HG03571 (cell line): Measurements from ENCODE around the gene SORBS2.

ENCODE experiments used
- ATAC-seq: cut with Tn5 transposase; IDR thresholded peaks from one replicate; pipeline ENCODE4 v1.9.1; 2021; ENCODE audit not compliant: unreplicated experiment

SORBS2 gene

DNA sequence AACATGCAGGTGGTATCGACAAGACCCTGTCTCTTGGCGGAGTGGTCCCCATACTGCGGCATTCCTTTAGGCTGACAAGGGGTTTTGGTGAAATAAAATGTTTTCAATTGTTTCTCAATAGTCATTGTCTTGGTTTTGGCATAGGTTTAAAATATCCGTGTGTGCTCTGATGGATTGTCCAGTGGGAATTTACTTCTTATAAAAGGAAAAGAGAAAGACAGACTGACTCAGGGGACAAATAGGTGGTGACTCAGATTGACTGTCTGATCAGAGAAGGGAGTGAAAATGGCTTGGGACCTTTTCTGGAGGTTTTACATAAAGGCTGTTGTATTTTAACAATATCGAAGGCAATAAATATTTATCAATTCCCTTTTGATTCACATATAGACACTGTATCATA, 129.8 kb downstream of the SORBS2 start:
- ATAC-seq, result no peak

GRCh38 chr4:185681604-185682003, 130.4 kb downstream of the SORBS2 start:
- no peak for ATAC-seq

- no peak for ATAC-seq
Observed at GRCh38 chr4:185680617-185681016, 131.4 kb downstream of the SORBS2 start.

DNA sequence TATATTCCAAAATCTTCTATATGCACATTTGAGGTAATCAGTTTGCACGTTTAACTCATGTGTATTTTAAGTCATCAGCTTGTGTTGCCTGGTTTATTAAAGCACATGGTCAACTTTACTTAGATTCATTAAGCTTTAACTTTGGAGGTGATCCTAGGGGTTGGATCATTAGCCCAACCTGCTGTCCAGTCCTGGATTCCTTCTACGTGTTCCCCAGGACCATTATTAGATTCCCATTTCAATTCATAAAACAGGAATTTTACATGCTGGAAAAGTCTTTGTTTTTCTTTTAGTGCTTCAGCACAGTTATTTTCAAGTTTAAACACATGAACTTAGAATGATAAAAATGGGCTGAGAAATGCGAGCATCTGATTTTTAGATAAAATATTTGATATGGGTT, 132.5 kb downstream of the SORBS2 start:
- no peak for ATAC-seq

DNA sequence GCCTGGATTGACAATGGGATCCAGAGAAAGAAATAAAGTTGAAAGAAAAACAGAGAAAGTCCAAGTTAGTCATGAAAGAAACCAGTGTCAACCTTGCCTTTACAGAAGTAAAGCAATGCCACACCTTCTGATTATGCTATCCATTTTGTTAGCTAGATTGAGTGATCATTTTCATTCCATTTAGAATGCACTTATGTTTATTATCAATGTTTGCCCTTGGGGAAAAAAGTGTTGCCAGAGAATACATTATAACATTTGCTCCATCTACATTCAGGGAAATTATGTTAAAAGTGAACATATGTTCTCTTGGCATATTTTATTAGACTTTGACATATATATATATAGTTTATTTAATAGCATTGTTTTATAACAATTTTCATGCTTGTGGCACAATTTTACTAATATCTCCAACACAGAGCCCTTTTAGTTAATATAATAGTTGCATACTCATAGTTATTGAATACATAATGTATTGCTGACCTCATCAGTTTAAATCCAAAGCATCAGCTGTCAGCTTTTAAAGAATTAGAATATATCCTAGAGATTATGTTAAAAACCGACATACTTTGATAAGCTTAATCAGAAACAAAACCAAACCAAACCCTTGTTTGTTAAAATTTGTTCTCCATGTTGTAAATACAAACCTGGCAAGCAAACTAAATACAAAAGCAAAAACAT, 134.2 kb downstream of the SORBS2 start:
- ATAC-seq, result no peak

GRCh38 chr4:185672618-185673017, 139.4 kb downstream of the SORBS2 start:
- no peak for ATAC-seq

DNA sequence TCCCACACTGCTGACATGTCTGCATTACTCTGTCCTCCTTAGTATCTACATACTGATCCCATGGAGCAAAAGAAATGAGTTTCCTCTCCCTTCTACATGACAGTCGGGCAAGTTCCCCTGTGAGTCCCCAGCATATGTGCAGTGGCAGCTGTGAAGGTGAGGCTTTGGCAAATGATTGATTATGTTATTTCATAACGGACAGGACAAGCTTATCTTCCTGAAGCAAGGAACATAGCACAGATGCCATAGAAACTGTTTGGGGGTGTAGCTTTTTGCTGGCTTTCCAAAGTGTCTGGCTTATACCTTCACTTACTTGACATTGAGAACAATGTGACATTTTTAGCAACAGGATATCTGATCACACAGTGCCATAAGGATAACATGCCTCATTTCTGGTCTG, 139.8 kb downstream of the SORBS2 start:
- no peak for ATAC-seq

DNA sequence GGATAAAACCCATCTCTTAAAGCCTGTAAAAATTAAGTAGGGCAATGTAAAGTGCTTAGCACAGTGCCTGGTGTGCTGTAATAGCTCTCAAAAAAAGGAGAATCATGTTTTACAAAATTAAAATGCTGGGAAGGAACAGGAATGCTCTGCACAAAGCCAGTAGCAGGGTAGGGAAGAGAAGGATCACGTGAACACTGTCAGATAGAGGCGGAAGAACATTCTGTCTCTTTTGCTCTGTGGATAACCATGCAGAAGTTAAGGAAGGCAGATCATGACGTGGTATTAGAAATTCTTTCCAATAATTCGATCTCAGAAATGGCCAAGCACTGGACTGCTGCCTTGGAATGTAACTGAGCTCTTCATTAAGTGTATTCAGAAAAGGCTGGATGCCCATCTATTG, 140.5 kb downstream of the SORBS2 start:
- ATAC-seq, result no peak

DNA sequence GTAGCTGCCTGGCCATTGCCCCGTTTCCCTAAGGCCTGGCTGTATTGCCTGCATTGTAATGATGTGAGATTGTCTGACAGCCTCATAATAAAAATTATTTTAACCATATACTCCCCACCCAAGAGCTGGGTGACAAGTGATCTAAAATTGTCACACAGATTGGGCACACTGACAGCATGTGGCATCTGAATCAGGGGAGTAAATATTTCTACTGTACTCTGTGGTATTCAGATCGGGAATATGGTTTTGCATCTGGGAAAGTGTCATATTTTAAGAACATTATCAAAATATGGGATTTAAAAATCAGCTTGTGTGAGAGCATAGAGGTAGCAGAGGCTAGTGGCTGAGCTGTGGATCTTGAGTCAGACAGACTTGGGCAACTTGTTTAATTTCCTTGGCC, 140.9 kb downstream of the SORBS2 start:
- ATAC-seq, result no peak

GRCh38 chr4:185669288-185669687, 142.7 kb downstream of the SORBS2 start:
- no peak for ATAC-seq

DNA sequence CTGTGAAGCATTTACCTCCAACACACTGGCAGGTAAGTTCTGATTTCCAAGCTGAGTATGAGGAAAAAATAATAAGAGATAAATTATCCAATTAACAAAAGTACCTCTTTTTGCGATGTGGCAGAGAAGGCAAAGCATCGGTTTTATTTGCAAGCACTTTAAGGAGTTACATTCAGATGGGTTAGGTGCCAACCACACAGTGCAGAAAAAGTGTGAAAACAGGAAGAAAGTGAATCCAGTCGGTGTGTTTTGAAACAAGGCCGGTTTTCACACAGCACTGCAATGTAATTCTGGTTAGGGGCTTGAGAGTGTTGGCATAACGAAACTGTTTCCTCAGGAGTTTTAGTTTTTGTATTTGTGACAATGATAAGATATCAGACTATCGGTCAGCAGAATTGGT, 145.8 kb downstream of the SORBS2 start:
- ATAC-seq, result no peak

DNA sequence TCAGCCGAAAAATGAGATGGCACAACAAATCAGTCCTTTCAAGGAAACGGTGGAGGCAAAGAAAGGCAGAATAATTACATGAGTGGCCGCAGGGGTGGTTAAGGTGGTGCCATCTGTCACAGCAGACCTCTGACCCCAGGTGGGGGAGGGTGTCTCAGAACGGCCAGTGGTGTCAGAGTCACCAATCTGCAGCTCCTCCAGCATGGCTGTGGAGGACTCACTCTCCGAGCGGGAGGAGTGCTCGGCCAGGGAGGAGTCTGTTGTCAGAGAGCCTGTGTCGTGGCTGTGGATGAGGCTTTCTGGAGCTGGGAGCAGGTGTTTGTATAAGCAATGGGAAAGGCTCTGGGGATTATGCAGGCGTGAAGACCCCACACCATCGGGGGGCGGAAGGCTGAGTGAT, 146.3 kb downstream of the SORBS2 start:
- ATAC-seq, result no peak

DNA sequence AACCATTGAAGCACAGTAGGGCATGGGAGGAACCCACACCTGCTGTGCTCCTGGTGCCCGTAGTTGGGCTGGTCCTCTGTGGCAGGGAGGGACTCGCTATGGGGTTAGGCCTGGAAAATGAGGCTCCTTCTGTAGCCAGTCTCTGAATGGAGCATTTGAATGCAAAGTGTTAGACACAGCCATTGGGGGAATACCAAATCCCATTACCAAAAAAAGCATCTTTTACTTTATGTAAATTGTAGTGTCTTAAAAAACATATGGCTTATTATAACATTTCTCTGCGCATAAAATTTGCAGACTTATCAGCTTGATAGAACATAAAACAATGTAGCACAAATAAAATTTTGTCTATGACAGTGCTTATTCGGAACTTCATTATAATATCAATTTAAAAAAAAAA, 147.5 kb downstream of the SORBS2 start:
- ATAC-seq, result no peak

- ATAC-seq, result no peak
Observed at GRCh38 chr4:185662030-185662778, 149.8 kb downstream of the SORBS2 start.

DNA sequence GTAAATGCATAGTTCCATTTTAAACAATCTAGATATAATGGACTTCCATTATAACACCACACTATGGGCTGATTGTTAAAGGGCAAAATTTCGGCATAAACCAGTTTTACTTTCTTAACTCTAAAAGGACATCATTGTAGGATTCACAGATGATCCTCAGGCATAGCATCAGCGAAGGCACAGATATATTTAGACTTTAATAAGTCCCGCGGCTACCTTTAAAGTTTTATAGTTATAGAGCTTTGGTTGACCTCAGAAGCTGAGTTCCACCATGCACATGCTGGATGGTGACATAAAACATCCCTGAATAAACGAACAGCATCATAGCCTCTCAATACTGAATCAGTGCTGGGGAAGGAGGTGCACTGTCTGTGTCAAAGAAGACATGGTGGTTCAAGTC, 151.7 kb downstream of the SORBS2 start:
- ATAC-seq, result no peak

- ATAC-seq, result no peak
Observed at GRCh38 chr4:185657699-185658098, 154.3 kb downstream of the SORBS2 start.

GRCh38 chr4:185657183-185657582, 154.8 kb downstream of the SORBS2 start:
- ATAC-seq, result no peak

GRCh38 chr4:185656467-185656931, 155.5 kb downstream of the SORBS2 start:
- no peak for ATAC-seq

- ATAC-seq, result no peak
Observed at GRCh38 chr4:185654965-185655554, 156.9 kb downstream of the SORBS2 start.

DNA sequence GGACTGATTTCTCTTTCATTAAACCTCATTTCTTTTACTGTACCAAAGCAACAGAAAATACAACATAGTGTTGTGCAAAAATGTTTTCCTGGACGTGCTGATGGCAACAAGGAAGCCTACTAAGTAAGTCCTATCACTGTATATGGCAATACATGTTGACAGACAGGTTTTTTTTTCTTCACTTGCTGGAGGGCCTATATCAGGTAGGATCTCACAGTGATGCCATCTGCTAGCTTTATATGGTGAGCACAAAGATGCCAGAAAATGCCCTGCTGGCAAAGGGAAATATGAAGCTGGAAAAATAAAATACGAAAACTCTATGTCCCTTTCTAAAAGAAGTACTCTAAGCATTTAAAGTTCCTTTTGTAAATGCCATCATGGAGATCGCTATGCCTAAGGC, 157.7 kb downstream of the SORBS2 start:
- no peak for ATAC-seq

DNA sequence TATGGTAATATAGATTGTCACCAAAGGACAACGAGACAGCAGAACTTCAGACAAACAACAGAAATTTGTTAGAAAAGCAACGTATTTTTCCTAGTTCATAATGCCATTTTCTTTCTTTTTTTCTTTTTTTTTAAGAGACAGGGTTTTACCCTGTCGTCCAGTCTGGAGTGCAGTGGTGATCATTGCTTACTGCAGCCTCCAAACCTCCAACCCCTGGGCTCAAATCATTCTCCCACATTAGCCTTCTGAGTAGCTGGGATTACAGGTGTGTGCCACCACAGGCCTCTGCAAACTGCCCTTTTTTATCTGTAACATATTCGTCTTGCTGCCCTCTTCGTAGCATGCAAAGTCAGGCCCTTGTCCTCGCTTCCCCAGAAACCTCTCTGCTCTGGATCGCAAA, 160.1 kb downstream of the SORBS2 start:
- no peak for ATAC-seq

DNA sequence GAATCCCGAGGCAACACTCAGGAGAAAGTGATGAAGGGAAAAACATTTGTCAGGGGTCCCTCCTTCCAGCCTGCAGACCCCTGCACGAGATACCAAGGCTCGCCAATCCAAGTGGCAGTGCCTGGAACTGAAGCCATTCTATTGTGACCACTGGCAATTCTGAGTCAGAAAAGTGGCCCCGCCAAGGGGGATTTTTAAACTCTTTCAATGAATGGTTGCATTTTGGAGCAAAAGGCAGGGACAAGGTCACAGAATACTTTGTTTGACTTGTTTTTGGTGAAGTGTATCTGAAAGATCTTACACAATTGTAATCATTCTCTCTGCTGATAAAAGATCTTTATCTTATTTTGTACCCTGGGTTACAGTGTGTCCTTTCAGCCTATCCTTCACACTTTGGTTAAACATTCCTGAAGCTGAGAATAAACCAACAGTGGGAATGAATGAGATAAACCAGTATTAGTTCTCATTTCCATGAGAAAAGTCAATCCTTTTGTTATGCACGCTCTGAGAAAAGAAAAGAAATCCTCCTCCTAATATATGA, 160.8 kb downstream of the SORBS2 start:
- no peak for ATAC-seq
